HFFc6 (cell line): ENCODE data around the gene BPTF. TPM values are rescaled to one million over a fixed set of nuclear protein-coding genes. Genes with fewer than 3 reads are reported as not detected.
"Not testable (repeated sequence)": the region's sequence is repeated elsewhere in the genome, so short reads cannot be mapped to it uniquely, and the experiment has no call there.

Experiments
- DNase-seq: peaks from one replicate; pipeline ENCODE4 v3.0.0-alpha.2; 2018
- H3K27ac Mint-ChIP-seq: 2 replicates; pipeline ENCODE4 v1.8.0; 2020; ENCODE audit warnings: mild to moderate bottlenecking, mixed read lengths
- H3K27me3 Mint-ChIP-seq: 2 replicates; pipeline ENCODE4 v1.8.0; 2021; ENCODE audit warnings: mild to moderate bottlenecking, moderate library complexity, mixed read lengths; ENCODE audit not compliant: insufficient read depth
- H3K36me3 Mint-ChIP-seq: 2 replicates; pipeline ENCODE4 v1.8.0; 2021; ENCODE audit warnings: low read depth, mixed read lengths
- H3K4me1 Mint-ChIP-seq: 2 replicates; pipeline ENCODE4 v1.8.0; 2020; ENCODE audit warnings: low read depth, mixed read lengths
- H3K4me3 Mint-ChIP-seq: 2 replicates; pipeline ENCODE4 v1.8.0; 2020; ENCODE audit warnings: mild to moderate bottlenecking, moderate library complexity, mixed read lengths
- H3K9me3 Mint-ChIP-seq: 2 replicates; pipeline ENCODE4 v1.8.0; 2020; ENCODE audit warnings: mild to moderate bottlenecking, mixed read lengths
- total RNA-seq, 6 experiments: library from RNA; stranded (reverse); fragmentation: NEBNext Ultra II Directional; extraction: Animal tissue kit (Norgen Biotek cat#: 25700); gene quantifications; 2 replicates in 1 of 6; 3 replicates in 5 of 6; pipeline ENCODE4 v1.2.3, GENCODE V29; 2021
- TF ChIP-seq, protein P1 (sequence below): fragments of 200-600 bp; sonication (generic); IDR thresholded peaks from 2 replicates; pipeline ENCODE4 v1.5.0; 2021; ENCODE audit warnings: antibody characterized with exemption, mild to moderate bottlenecking

BPTF gene
- total RNA-seq, 6 experiments from 2014 or later: 55.4 to 60.3 (median 56.9) TPM

DNA sequence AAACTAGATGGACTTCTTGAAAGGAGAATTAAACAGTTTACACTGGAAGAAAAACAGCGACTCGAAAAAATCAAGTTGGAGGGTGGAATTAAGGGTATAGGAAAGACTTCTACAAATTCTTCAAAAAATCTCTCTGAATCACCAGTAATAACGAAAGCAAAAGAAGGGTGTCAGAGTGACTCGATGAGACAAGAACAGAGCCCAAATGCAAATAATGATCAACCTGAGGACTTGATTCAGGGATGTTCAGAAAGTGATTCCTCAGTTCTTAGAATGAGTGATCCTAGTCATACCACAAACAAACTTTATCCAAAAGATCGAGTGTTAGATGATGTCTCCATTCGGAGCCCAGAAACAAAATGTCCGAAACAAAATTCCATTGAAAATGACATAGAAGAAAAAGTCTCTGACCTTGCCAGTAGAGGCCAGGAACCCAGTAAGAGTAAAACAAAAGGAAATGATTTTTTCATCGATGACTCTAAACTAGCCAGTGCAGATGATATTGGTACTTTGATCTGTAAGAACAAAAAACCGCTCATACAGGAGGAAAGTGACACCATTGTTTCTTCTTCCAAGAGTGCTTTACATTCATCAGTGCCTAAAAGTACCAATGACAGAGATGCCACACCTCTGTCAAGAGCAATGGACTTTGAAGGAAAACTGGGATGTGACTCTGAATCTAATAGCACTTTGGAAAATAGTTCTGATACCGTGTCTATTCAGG lies 85.9 kb downstream of the BPTF start:
- peaks cover 3% of the 10 kb centered on the region; the same call in 1 of the 2 replicates for H3K27me3 Mint-ChIP-seq
- peaks cover 9% of the 10 kb centered on the region; the same call in 1 of the 2 replicates for H3K4me1 Mint-ChIP-seq
- DNase-seq: no peak
- TF ChIP-seq, protein P1, sequence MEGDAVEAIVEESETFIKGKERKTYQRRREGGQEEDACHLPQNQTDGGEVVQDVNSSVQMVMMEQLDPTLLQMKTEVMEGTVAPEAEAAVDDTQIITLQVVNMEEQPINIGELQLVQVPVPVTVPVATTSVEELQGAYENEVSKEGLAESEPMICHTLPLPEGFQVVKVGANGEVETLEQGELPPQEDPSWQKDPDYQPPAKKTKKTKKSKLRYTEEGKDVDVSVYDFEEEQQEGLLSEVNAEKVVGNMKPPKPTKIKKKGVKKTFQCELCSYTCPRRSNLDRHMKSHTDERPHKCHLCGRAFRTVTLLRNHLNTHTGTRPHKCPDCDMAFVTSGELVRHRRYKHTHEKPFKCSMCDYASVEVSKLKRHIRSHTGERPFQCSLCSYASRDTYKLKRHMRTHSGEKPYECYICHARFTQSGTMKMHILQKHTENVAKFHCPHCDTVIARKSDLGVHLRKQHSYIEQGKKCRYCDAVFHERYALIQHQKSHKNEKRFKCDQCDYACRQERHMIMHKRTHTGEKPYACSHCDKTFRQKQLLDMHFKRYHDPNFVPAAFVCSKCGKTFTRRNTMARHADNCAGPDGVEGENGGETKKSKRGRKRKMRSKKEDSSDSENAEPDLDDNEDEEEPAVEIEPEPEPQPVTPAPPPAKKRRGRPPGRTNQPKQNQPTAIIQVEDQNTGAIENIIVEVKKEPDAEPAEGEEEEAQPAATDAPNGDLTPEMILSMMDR: no peak
- H3K9me3 Mint-ChIP-seq: no peaks in the 10 kb centered on the region
- H3K4me3 Mint-ChIP-seq: no peak overlapping the region
- peaks cover 42% of the 10 kb centered on the region for H3K36me3 Mint-ChIP-seq
- no peak overlapping the region for H3K27ac Mint-ChIP-seq

GRCh38 chr17:67912088-67912487 lies 86.8 kb downstream of the BPTF start:
- H3K27me3 Mint-ChIP-seq: 0 out of 2 replicates have a peak, but pooled peaks cover 2% of the 10 kb centered on the region
- no peaks in the 10 kb centered on the region for H3K9me3 Mint-ChIP-seq
- H3K27ac Mint-ChIP-seq: no peak overlapping the region
- TF ChIP-seq, protein P1: no peak
- peaks cover 38% of the 10 kb centered on the region for H3K36me3 Mint-ChIP-seq
- H3K4me1 Mint-ChIP-seq: peaks cover 9% of the 10 kb centered on the region; the same call in 1 of the 2 replicates
- no peak overlapping the region for H3K4me3 Mint-ChIP-seq
- DNase-seq: no peak

GRCh38 chr17:67912656-67913055 lies 87.4 kb downstream of the BPTF start:
- Mint-ChIP-seq H3K27ac (no peak overlapping the region), H3K9me3 (no peaks in the 10 kb centered on the region), H3K27me3 (no peaks in the 10 kb centered on the region), H3K4me3 (no peak overlapping the region), H3K36me3 (peaks cover 36% of the 10 kb centered on the region), H3K4me1 (peaks cover 9% of the 10 kb centered on the region; the same call in 1 of the 2 replicates)
- no peak for DNase-seq
- TF ChIP-seq, protein P1: no peak

DNA sequence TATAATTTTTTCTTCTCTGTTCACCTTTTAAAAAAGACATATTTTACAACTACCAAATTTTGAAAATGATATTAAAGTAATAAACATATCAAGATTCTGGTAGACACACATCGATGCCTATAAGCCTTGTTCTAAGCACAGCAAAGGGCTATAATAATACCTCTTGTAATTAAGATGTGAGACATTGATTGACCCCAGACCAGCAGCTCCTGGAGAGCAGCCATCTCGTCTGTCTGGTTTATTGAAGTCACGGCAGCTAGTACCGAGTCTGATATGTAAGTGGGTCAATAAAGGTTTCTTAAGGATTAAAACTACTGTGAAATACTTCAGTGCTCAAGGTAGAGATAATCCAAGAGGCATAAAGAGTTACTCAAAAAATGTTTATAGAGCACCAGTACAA lies 94.9 kb downstream of the BPTF start:
- TF ChIP-seq, protein P1: no peak
- H3K4me3 Mint-ChIP-seq: no peak overlapping the region
- H3K27ac Mint-ChIP-seq: no peak overlapping the region
- H3K4me1 Mint-ChIP-seq: no peaks in the 10 kb centered on the region
- peaks cover 10% of the 10 kb centered on the region; the same call in 1 of the 2 replicates for H3K36me3 Mint-ChIP-seq
- DNase-seq: no peak
- no peaks in the 10 kb centered on the region for H3K27me3 Mint-ChIP-seq
- no peaks in the 10 kb centered on the region for H3K9me3 Mint-ChIP-seq

DNA sequence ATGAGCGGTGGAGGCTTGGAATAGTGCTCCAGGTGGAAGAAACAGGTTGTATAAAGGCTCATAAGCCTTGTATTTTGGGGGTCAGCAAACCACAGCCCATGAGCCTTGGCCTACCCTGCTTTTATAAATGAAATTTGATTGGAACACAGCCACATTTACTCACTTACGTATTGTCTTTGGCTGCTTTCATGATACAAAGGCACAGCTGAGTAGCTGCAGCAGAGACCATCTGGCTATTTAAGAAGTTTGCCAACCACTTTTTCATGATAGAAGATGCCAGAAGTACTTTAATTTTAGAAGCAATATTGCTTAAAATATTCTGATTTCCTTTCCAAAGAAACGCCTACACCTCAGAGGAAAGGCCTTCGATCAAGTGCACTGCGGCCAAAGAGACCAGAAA lies 97.2 kb downstream of the BPTF start:
- DNase-seq: no peak
- no peak overlapping the region for H3K27ac Mint-ChIP-seq

GRCh38 chr17:67928842-67929241 lies 103.5 kb downstream of the BPTF start:
- not testable (repeated sequence) for H3K4me3 Mint-ChIP-seq, H3K27me3 Mint-ChIP-seq

More for the DNA sequence above, 97.2 kb downstream of the BPTF start:
- peaks cover 16% of the 10 kb centered on the region; the same call in 1 of the 2 replicates for H3K36me3 Mint-ChIP-seq
- H3K4me1 Mint-ChIP-seq: no peaks in the 10 kb centered on the region
- TF ChIP-seq, protein P1: no peak
- no peaks in the 10 kb centered on the region; the same call in 1 of the 2 replicates for H3K27me3 Mint-ChIP-seq
- H3K9me3 Mint-ChIP-seq: no peaks in the 10 kb centered on the region
- no peak overlapping the region for H3K4me3 Mint-ChIP-seq

More at GRCh38 chr17:67928842-67929241, 103.5 kb downstream of the BPTF start:
- H3K4me1 Mint-ChIP-seq, H3K27ac Mint-ChIP-seq, H3K9me3 Mint-ChIP-seq, DNase-seq: not testable (repeated sequence)
- peaks cover 22% of the 10 kb centered on the region for H3K36me3 Mint-ChIP-seq
